Activated CD4-positive, CD25-positive, alpha-beta regulatory T cell treated with anti-CD3 and anti-CD28 coated beads, Interleukin-2, amount 50 U/mL, for 24 hours (primary cell): ENCODE measurements around the gene MYO6.

ENCODE experiments used
- ATAC-seq, 2 donors: fragments of 150-1000 bp; cut with Tn5 transposase; one replicate each; pipeline ENCODE4 v1.10.0; 2021; ENCODE audit warnings: mild to moderate bottlenecking in 1 of 2, moderate library complexity in 1 of 2

MYO6 gene

DNA sequence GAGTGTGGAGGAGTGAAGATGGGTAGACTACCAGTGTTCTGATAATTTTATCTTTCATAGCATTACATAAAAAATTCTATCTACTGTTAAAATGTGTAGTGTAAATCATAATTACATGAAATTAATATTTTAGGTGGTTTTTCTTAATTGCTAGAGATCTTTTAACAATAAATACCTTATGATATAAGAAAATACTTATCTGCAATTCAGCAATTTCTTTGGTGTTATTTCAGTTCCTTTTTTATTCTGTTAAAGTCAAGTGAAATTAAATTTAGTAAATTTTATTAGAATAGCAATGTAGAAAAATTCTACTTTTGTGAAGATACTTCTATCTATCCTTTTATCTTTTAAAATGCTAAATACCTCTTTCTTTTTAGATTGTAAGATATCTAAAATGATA lies 219.1 kb downstream of the MYO6 start:
- ATAC-seq: no peak
